HG03108 (cell line): ENCODE results near the gene SPDEF.

ENCODE experiments used
- ATAC-seq: cut with Tn5 transposase; IDR thresholded peaks from one replicate; pipeline ENCODE4 v1.9.1; 2021; ENCODE audit warnings: moderate library complexity; ENCODE audit not compliant: unreplicated experiment

SPDEF gene

GRCh38 chr6:34564181-34564580 lies 8.1 kb upstream of the SPDEF start:
- no peak for ATAC-seq

DNA sequence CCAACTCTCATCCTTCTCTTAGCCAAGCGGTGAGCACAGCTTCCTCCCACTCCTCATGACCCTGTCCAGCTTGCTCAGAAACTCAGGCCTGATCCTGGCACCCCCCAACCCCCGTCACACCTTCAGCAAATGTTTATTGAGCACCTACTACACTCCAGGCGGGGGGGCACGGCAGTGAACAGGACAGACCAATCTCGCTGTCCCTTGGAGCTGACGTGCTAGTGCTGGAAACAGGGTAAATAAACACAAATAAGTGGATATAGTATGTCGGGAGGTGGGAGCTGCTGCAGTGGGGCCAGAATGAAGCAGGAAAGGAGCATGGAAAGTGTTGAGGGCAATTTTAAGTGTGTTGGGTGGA lies 7.4 kb upstream of the SPDEF start:
- no peak for ATAC-seq

DNA sequence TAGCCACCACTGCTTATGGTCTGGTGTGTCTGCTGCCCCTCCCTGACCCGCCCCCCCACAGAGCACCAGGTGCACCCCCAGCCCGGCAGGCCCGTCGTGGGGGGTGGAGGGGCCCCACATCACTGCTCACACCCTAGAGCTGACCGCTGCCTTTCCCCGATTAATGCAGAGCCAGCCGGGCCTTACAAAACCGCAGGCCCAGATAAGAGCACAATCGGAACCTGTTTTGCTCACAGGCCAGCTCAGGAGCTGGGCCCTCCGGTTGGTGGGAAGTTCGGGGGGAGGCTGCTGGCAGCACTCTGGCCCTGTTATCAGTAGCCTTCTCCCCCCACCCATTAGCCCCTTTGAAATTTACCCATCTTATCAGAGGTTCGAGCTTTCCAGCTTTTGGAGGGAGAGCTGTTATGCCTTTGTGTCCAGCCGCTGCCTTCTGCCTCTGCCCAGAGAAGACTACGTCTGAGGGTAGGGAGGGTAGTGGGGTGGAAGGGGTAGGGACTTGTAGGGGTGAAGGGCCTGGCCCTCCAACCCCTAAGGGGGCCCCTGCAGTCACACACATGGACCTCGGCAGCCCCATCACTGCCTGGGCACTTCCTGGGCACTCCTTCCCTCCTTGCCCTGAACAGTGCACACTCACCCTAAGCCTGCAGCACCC lies 6.9 kb upstream of the SPDEF start:
- ATAC-seq = no peak

DNA sequence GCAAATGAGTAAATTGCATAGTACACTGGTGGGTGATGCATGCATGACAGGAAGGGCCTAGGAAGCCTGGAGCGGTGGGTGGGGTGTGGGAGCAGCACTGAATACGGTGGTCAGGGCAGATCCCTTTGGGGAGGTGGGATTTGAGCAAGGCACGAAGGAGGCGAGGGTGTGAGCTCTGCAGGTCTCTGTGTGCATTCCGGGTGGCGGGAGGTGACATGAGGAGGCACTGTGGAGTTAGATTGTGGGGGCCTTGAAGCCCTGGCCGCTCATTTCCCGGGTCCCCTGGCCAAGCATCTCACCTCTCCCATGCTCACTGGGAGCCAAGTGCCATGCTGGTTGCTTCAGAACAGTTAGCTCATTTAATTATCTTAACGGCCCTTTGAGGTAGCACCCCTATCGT lies 6.2 kb upstream of the SPDEF start:
- ATAC-seq = no peak

- no peak for ATAC-seq
Measured at GRCh38 chr6:34561227-34561530, 5.0 kb upstream of the SPDEF start.

GRCh38 chr6:34560366-34561226 lies 4.5 kb upstream of the SPDEF start:
- ATAC-seq = no peak

GRCh38 chr6:34559651-34560365 lies 3.7 kb upstream of the SPDEF start:
- ATAC-seq = no peak

- ATAC-seq = no peak
Measured at GRCh38 chr6:34558172-34558714, 2.1 kb upstream of the SPDEF start.

- ATAC-seq = no peak
Measured at GRCh38 chr6:34557228-34557627, 1.1 kb upstream of the SPDEF start.

- ATAC-seq = no peak
Measured at GRCh38 chr6:34556493-34556892, 364 bp upstream of the SPDEF start.

DNA sequence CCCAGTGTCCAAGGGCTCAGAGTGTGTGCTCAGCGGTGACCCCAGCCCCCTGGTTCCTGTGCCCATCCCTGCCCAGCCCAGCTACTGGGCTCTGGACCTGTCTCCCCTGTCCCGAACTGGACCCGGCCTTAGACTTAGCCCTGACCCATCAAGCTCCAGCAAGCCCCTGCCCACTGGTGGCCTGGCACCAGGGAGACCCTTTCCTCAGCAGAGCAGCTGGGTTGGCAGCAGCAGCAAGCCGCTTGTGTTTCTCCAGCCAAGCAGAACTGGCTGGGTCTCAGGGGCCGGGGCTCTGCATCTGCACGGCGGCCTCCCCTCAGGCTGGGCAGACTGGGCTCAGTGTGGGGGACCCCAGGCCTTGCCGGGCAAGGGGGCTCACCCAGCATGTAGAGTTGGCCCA lies 801 bp downstream of the SPDEF start:
- no peak for ATAC-seq

GRCh38 chr6:34555007-34555322 lies 1.2 kb downstream of the SPDEF start:
- ATAC-seq = no peak

DNA sequence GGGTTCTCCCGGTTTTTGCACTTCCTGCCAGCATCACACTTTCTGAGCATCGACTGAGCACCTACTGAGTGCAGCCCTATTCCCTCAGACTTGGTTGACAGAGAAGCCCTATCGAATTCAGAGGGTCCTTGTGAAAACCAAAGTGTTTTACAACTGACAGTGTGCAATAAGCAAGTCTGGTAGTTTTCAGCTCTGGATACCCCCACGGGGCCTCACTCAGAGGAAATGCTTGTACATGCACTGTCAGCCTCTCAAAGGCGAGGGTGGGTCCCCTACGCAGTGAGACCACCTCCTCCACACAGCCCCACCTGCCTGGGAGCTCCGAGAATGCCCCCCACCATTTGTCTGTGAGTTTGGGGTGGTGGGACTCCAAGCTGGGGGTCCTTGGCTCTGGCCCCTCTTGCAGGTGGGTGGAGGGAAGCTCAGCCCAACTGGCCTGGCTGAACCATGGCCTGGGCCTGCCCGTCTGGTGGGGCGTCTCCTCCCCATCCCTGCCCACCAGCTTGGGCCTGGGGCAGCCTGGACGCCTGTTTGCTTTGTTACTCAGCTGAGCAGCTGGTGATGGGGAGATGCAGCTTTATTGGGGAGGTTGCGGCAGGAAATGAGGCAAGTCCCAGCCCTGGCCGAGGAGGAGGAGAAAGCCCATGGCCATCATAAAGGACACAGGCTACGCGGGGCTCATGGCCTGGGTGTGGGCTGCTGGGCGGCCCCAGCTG lies 1.7 kb downstream of the SPDEF start:
- ATAC-seq = no peak

DNA sequence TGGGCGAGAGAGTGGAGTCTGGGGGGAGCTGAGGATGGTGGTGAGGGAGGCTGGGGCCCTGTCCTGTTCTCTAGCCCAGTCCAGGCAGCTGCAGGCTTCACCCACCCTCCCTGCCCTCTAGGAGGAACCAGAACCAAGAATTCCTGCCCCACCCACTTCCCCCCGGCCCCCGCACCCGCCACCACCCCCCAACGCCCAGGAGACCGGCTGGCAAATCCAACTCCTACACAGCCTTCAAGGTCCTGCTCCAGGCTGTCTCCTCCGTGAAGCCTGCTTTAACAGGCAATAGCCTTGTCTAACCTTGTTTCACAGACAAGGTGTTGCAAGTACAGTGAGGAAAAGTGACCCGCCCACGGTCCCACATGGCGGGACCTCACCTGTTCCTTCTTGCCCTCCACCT lies 2.4 kb downstream of the SPDEF start:
- ATAC-seq = no peak

GRCh38 chr6:34553146-34553545 lies 3.0 kb downstream of the SPDEF start:
- no peak for ATAC-seq

- no peak for ATAC-seq
Measured at GRCh38 chr6:34552620-34553019, 3.5 kb downstream of the SPDEF start.

GRCh38 chr6:34551720-34552119 lies 4.4 kb downstream of the SPDEF start:
- no peak for ATAC-seq

DNA sequence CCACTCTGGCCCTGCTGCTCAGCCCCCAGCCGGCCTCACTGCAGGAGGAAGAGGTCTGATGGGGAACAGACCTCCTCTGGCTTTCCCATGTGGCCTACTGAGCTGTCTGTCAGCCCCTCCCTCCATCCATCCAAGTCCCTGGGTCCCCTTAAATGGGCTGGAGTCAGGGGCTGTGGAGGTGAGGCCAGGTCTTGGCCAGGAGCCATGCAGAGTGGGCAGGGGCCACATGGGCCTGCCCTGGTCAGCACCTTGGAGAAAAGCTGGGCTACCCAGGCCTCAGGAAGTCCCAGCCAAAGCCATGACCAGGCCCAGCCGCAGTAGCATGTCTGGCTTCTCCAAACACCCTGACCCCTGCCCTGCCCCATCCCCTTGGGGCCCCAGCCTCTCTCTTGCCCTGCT lies 6.3 kb downstream of the SPDEF start:
- no peak for ATAC-seq

DNA sequence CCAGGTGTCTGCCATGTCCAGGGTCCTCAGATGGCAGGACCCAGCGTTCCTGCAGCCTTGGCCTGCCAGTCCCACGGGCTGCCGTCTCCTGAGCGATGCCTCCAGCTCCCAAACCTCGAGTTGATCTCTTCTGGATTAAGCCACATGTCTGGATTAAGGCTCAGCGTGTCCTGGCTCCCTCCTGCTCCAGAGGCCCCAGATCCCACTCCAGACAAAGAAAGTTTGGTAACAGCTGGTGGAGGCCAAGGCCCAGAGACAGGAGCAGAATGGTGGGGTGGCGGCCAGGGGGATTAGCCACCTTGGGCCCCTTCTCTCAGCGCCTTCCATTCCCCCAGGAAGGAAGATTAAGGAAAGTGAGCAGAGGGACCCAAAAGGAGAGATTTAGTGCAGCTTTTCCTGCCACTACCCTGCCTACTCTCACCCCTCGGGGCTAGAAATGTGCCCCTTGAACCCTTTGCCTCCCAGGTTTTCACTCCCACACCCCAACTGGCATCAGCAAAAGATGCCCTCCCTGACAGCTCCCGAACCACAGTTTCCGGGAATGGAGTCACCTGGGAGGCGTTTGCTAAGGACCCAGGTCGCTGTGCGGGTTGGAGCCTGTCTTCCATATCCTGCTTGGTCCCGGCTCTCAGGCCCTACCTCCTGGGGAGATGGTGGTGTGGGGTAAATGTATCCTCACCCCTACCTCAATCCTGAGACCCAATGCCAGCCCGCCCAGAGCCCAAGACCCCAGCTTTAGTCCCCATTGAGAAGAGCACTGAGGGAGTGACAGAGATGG lies 6.9 kb downstream of the SPDEF start:
- ATAC-seq = no peak
